DND-41 (cell line): ENCODE measurements around the gene NAXD.

Experiments used
- ATAC-seq: fragments of 200-7000 bp; cut with Tn5 transposase; 3 replicates; pipeline ENCODE4 v1.9.1; 2021; ENCODE audit warnings: low read depth; ENCODE audit not compliant: insufficient read depth
- DNase-seq: peaks from one replicate; pipeline ENCODE4 v3.0.0-alpha.2; 2020
- H2AFZ ChIP-seq: 2 replicates; pipeline ENCODE4 v1.6.0; 2012; ENCODE audit warnings: low read depth, low read length
- H3K27ac ChIP-seq: 2 replicates; pipeline ENCODE4 v1.5.1; 2012; ENCODE audit warnings: low read length, inconsistent platforms
- H3K27me3 ChIP-seq: fragments of 200-600 bp; sonication (generic); 2 replicates; pipeline ENCODE4 v1.6.0; 2012; ENCODE audit warnings: low read length, mild to moderate bottlenecking, inconsistent platforms; ENCODE audit not compliant: insufficient read depth, poor library complexity
- H3K36me3 ChIP-seq: 2 replicates; pipeline ENCODE4 v1.5.1; 2012; ENCODE audit warnings: low read length, inconsistent platforms; ENCODE audit not compliant: insufficient read depth
- H3K4me1 ChIP-seq: 2 replicates; pipeline ENCODE4 v1.5.1; 2012; ENCODE audit warnings: mild to moderate bottlenecking, low read length; ENCODE audit not compliant: insufficient read depth
- H3K4me2 ChIP-seq: 2 replicates; pipeline ENCODE4 v1.6.0; 2012; ENCODE audit warnings: mild to moderate bottlenecking, moderate library complexity, low read length, inconsistent platforms; ENCODE audit not compliant: insufficient read depth
- H3K4me3 ChIP-seq, 2 experiments: fragments of 200-600 bp in 1 of 2; shearing (Covaris generic) in 1 of 2; 2 replicates each; pipeline ENCODE4 v1.5.1; 2012 to 2016; ENCODE audit warnings: inconsistent platforms in 2 of 2, low read length in 2 of 2, mild to moderate bottlenecking in 2 of 2, low read depth in 1 of 2, moderate library complexity in 1 of 2
- H3K79me2 ChIP-seq: 2 replicates; pipeline ENCODE4 v1.6.0; 2012; ENCODE audit warnings: low read length, inconsistent platforms; ENCODE audit not compliant: insufficient read depth
- H3K9ac ChIP-seq: 2 replicates; pipeline ENCODE4 v1.6.0; 2012; ENCODE audit warnings: low read depth, mild to moderate bottlenecking, inconsistent platforms, low read length, moderate library complexity
- H3K9me3 ChIP-seq: 2 replicates; pipeline ENCODE4 v1.5.1; 2012; ENCODE audit warnings: low read length, moderate library complexity, mild to moderate bottlenecking, inconsistent platforms; ENCODE audit not compliant: insufficient read depth, severe bottlenecking
- H4K20me1 ChIP-seq: 2 replicates; pipeline ENCODE4 v1.6.0; 2012; ENCODE audit warnings: low read length; ENCODE audit not compliant: insufficient read depth
- EZH2 ChIP-seq: IDR thresholded peaks from 3 replicates; pipeline ENCODE4 v1.6.1; 2012; ENCODE audit warnings: borderline replicate concordance, low read depth, mild to moderate bottlenecking, moderate library complexity, low read length, inconsistent platforms; ENCODE audit not compliant: severe bottlenecking
- TF ChIP-seq, protein P1 (sequence below): IDR thresholded peaks from 2 replicates; pipeline ENCODE4 v1.5.1; 2012; ENCODE audit warnings: borderline replicate concordance, low read length, moderate library complexity, mild to moderate bottlenecking; ENCODE audit not compliant: poor library complexity, severe bottlenecking; ENCODE audit errors: extremely low read depth

Gene NAXD

DNA sequence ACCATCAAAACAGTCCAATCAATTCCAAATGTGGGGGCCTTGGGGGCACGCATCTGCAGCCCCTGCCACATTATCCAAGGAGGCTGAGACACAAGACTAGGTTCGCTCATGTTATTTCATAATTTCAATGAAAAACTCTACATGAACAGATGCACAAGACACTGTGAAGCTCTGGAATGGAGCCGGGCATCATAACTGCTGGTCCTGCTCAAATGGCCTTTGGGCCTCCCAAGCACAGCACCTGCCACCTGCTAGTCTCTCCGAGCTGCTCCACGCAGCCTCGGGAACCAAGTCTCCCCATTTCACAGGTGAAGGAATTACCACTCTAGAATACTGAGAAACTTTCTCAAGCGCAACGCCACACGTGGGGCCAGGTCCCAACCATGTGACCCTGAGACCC lies 73.7 kb downstream of the NAXD start:
- H3K4me2 ChIP-seq: no peak overlapping the region
- ATAC-seq: no peak
- no peaks in the 10 kb centered on the region for H3K27me3 ChIP-seq
- TF ChIP-seq, protein P1, sequence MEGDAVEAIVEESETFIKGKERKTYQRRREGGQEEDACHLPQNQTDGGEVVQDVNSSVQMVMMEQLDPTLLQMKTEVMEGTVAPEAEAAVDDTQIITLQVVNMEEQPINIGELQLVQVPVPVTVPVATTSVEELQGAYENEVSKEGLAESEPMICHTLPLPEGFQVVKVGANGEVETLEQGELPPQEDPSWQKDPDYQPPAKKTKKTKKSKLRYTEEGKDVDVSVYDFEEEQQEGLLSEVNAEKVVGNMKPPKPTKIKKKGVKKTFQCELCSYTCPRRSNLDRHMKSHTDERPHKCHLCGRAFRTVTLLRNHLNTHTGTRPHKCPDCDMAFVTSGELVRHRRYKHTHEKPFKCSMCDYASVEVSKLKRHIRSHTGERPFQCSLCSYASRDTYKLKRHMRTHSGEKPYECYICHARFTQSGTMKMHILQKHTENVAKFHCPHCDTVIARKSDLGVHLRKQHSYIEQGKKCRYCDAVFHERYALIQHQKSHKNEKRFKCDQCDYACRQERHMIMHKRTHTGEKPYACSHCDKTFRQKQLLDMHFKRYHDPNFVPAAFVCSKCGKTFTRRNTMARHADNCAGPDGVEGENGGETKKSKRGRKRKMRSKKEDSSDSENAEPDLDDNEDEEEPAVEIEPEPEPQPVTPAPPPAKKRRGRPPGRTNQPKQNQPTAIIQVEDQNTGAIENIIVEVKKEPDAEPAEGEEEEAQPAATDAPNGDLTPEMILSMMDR: no peak
- no peak for TF ChIP-seq EZH2
- DNase-seq: no peak
- H3K79me2 ChIP-seq: peaks cover 4% of the 10 kb centered on the region; the same call in 1 of the 2 replicates
- H3K4me3 ChIP-seq: no peak overlapping the region
- no peak overlapping the region for H3K27ac ChIP-seq
- H3K36me3 ChIP-seq: peaks cover 66% of the 10 kb centered on the region
- peaks cover 11% of the 10 kb centered on the region for H4K20me1 ChIP-seq
- H3K9ac ChIP-seq: no peak overlapping the region
- H2AFZ ChIP-seq: no peak overlapping the region
- no peaks in the 10 kb centered on the region for H3K4me1 ChIP-seq
- H3K9me3 ChIP-seq: no peaks in the 10 kb centered on the region
